ENCODE results near the gene GDI2.
"Not testable (repeated sequence)": the region's sequence is repeated elsewhere in the genome, so short reads cannot be mapped to it uniquely, and the experiment has no call there.

GDI2 gene

GRCh38 chr10:5813341-5814109 lies at the start of gene GDI2:
Gene GDI2, minus strand, starts transcription at chr10:5813434. Its CDS starts 176 bp downstream, at chr10:5813258.
- DNase-seq (ENCODE audit: low spot score) = peak; percentile 100

GRCh38 chr10:5862360-5862961 lies 49.2 kb upstream of the GDI2 start:
- no peak for DNase-seq (ENCODE audit: low spot score)

GRCh38 chr10:5860066-5860465 lies 46.8 kb upstream of the GDI2 start:
- DNase-seq (ENCODE audit: low spot score) = no peak

GRCh38 chr10:5858811-5859210 lies 45.6 kb upstream of the GDI2 start:
- DNase-seq (ENCODE audit: low spot score) = no peak

- no peak for DNase-seq (ENCODE audit: low spot score)
These were observed 43.4 kb upstream of the GDI2 start for GRCh38 chr10:5856701-5857004.

- no peak for DNase-seq (ENCODE audit: low spot score)
These were observed 42.9 kb upstream of the GDI2 start for GRCh38 chr10:5855979-5856700.

- no peak for DNase-seq (ENCODE audit: low spot score)
These were observed 40.9 kb upstream of the GDI2 start for GRCh38 chr10:5854131-5854475.

GRCh38 chr10:5846667-5847066 lies 33.4 kb upstream of the GDI2 start:
- not testable (repeated sequence) for DNase-seq (ENCODE audit: low spot score)

GRCh38 chr10:5844345-5845055 lies 31.3 kb upstream of the GDI2 start:
- DNase-seq (ENCODE audit: low spot score) = no peak

GRCh38 chr10:5843686-5844344 lies 30.6 kb upstream of the GDI2 start:
- DNase-seq (ENCODE audit: low spot score) = no peak

- DNase-seq (ENCODE audit: low spot score) = no peak
These were observed 28.7 kb upstream of the GDI2 start for GRCh38 chr10:5841965-5842364.

GRCh38 chr10:5840314-5841307 lies 27.4 kb upstream of the GDI2 start:
- DNase-seq (ENCODE audit: low spot score) = peak; percentile 57

- not testable (repeated sequence) for DNase-seq (ENCODE audit: low spot score)
These were observed 22.9 kb upstream of the GDI2 start for GRCh38 chr10:5836181-5836580.

- no peak for DNase-seq (ENCODE audit: low spot score)
These were observed 22.3 kb upstream of the GDI2 start for GRCh38 chr10:5835446-5836095.

GRCh38 chr10:5833814-5834213 lies 20.6 kb upstream of the GDI2 start:
- DNase-seq (ENCODE audit: low spot score) = no peak

GRCh38 chr10:5832946-5833345 lies 19.7 kb upstream of the GDI2 start:
- no peak for DNase-seq (ENCODE audit: low spot score)

GRCh38 chr10:5831446-5831782 lies 18.2 kb upstream of the GDI2 start:
- no peak for DNase-seq (ENCODE audit: low spot score)

GRCh38 chr10:5830629-5831445 lies 17.6 kb upstream of the GDI2 start:
- DNase-seq (ENCODE audit: low spot score) = no peak

GRCh38 chr10:5829267-5829666 lies 16.0 kb upstream of the GDI2 start:
- DNase-seq (ENCODE audit: low spot score) = no peak

- no peak for DNase-seq (ENCODE audit: low spot score)
These were observed 15.5 kb upstream of the GDI2 start for GRCh38 chr10:5828725-5829124.

All from iPS-NIHi11 (cell line).